Mammary epithelial cell (primary cell): Measurements from ENCODE around the gene SEC22A.

Source experiments
- CTCF ChIP-seq, 2 donors: IDR thresholded peaks in 1 of 2; conservative IDR thresholded peaks in 1 of 2; 2 replicates each; pipeline ENCODE4 v1.5.1; 2011 to 2012; ENCODE audit warnings: inconsistent platforms in 2 of 2, low read length in 2 of 2, mild to moderate bottlenecking in 2 of 2, control low read depth in 1 of 2, low read depth in 1 of 2; ENCODE audit not compliant: insufficient read depth in 1 of 2; ENCODE audit errors: extremely low read depth in 1 of 2
- EZH2 ChIP-seq: IDR thresholded peaks from 2 replicates; pipeline ENCODE4 v1.6.1; 2012; ENCODE audit warnings: low read length, inconsistent platforms, borderline replicate concordance

GRCh38 chr3:123154020-123154985 lies 47.4 kb upstream of the SEC22A start:
- TF ChIP-seq CTCF (conservative IDR thresholded peaks at IDR 0.05 in 1 of 2, IDR thresholded peaks at IDR 0.05 in 1 of 2; ENCODE audit: extremely low read depth in 1 of 2, insufficient read depth in 1 of 2, low read depth in 1 of 2, low read length in 2 of 2) (no peak), EZH2 (no peak)
